Measurements from ENCODE around the gene TMEM198.

- TF ChIP-seq CTCF (conservative IDR thresholded peaks at IDR 0.05) (no peak), ZFX (IDR thresholded peaks at IDR 0.05) (no peak)
Observed at GRCh38 chr2:219578811-219579613, 35.2 kb downstream of the TMEM198 start.

Measured in C4-2B (cell line).